Fibroblast of the aortic adventitia (primary cell): ENCODE measurements around the gene INPP1. TPM values are rescaled to one million over a fixed set of nuclear protein-coding genes. Genes with fewer than 3 reads are reported as not detected.
"Not testable (repeated sequence)": the region's sequence is repeated elsewhere in the genome, so short reads cannot be mapped to it uniquely, and the experiment has no call there.

Experiments used
- DNase-seq: peaks from one replicate; pipeline ENCODE4 v3.0.0-alpha.2; 2010; ENCODE audit warnings: low read depth
- H3K4me3 ChIP-seq: 2 replicates; pipeline ENCODE4 v1.5.1; 2011; ENCODE audit warnings: low read depth, mild to moderate bottlenecking, control low read depth, low read length, moderate library complexity
- total RNA-seq: library from RNA; depleted of rRNA; stranded (reverse); fragments of >200 nt; gene quantifications from 2 replicates; pipeline ENCODE4 v1.2.3, GENCODE V29; 2012; ENCODE audit warnings: low replicate concordance
- TF ChIP-seq, protein P1 (sequence below): IDR thresholded peaks from 2 replicates; pipeline ENCODE4 v1.5.1; 2011; ENCODE audit warnings: mild to moderate bottlenecking, low read length, control low read depth, inconsistent platforms; ENCODE audit not compliant: insufficient read depth

INPP1 gene
- total RNA-seq, 1 donor = 11.8 TPM

- H3K4me3 ChIP-seq = no peak overlapping the region
- TF ChIP-seq, protein P1, sequence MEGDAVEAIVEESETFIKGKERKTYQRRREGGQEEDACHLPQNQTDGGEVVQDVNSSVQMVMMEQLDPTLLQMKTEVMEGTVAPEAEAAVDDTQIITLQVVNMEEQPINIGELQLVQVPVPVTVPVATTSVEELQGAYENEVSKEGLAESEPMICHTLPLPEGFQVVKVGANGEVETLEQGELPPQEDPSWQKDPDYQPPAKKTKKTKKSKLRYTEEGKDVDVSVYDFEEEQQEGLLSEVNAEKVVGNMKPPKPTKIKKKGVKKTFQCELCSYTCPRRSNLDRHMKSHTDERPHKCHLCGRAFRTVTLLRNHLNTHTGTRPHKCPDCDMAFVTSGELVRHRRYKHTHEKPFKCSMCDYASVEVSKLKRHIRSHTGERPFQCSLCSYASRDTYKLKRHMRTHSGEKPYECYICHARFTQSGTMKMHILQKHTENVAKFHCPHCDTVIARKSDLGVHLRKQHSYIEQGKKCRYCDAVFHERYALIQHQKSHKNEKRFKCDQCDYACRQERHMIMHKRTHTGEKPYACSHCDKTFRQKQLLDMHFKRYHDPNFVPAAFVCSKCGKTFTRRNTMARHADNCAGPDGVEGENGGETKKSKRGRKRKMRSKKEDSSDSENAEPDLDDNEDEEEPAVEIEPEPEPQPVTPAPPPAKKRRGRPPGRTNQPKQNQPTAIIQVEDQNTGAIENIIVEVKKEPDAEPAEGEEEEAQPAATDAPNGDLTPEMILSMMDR = no peak
- DNase-seq = no peak
Observed at GRCh38 chr2:190311893-190312634, 31.3 kb upstream of the INPP1 start.

GRCh38 chr2:190312635-190313025 is 30.8 kb upstream of the INPP1 start:
- DNase-seq = not testable (repeated sequence)

GRCh38 chr2:190313880-190314279 is 29.5 kb upstream of the INPP1 start:
- DNase-seq = no peak

More at GRCh38 chr2:190312635-190313025, 30.8 kb upstream of the INPP1 start:
- not testable (repeated sequence) for H3K4me3 ChIP-seq

DNA sequence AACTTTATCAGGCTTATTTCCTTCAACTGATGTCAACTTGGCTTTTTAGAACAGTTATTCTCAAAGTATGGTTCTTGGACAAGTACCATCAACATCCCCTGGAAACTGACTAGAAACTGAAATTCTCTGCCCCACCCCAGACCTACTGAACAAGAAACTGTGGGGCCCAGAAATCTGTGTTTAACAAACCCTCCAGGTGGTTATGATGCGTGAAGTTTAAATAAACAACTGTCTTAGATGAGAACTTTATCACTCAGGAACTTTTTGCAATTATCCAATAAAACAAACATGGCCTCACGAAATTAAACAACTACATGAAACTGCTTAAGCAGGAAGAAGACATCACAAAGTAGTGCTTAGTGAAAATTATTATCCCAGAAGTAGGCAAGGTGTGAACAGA is 28.1 kb upstream of the INPP1 start:
- no peak overlapping the region for H3K4me3 ChIP-seq
- no peak for DNase-seq
- TF ChIP-seq, protein P1 = no peak

More at GRCh38 chr2:190313880-190314279, 29.5 kb upstream of the INPP1 start:
- H3K4me3 ChIP-seq = no peak overlapping the region
- TF ChIP-seq, protein P1 = no peak

GRCh38 chr2:190318514-190318913 is 24.9 kb upstream of the INPP1 start:
- TF ChIP-seq, protein P1 = no peak
- peak overlapping the region; percentile 88 for H3K4me3 ChIP-seq
- no peak for DNase-seq

GRCh38 chr2:190318931-190319554 is 24.3 kb upstream of the INPP1 start:
- H3K4me3 ChIP-seq = peak overlapping the region; percentile 88
- peak; percentile 26 for DNase-seq
- TF ChIP-seq, protein P1 = no peak

GRCh38 chr2:190319555-190320498 is 23.6 kb upstream of the INPP1 start, which contains the start of gene HIBCH:
HIBCH (minus strand) TSS chr2:190319826; CDS start chr2:190319750, 76 bp downstream.
- TF ChIP-seq, protein P1 = peak; percentile 91
- DNase-seq = peak; percentile 98
- peak within 1 kb of the TSS; percentile 88 for H3K4me3 ChIP-seq
